HG03571 (cell line): ENCODE measurements around the gene ATP5PO.

Source experiments
- ATAC-seq: cut with Tn5 transposase; IDR thresholded peaks from one replicate; pipeline ENCODE4 v1.9.1; 2021; ENCODE audit not compliant: unreplicated experiment

ATP5PO gene

GRCh38 chr21:33915368-33916199, at the start of gene ATP5PO:
Gene ATP5PO (minus strand): TSS chr21:33915804. CDS start chr21:33915763, 41 bp downstream.
- ATAC-seq, result peak; percentile 98

DNA sequence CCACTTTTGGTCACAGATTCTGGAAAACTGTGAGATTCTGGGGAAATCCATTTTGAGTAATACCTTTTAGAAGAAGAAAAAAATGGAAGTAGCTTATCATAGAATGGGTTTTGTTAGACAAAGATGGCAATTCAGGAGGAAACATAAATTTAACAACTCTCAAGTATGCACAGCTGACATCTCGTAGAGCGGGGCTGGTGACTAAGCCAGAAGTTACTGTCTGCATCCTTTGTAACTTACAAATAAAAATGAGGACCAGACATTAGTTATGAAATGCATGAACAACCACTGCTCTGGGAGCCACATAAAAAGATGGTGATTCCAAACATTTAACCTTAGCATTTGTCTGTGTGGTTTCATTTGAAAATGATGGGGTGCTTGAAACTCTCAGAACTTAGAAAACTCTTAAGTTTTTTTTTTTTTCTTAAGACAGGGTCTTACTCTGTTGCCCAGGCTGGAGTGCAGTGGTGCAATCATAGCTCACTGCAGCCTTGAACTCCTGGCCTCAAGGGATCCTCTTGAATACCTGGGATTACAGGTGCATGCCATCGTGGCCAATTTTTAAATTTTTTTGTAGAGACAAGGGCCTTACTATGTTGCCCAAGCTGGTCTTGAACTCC, 49.2 kb upstream of the ATP5PO start:
- no peak for ATAC-seq

DNA sequence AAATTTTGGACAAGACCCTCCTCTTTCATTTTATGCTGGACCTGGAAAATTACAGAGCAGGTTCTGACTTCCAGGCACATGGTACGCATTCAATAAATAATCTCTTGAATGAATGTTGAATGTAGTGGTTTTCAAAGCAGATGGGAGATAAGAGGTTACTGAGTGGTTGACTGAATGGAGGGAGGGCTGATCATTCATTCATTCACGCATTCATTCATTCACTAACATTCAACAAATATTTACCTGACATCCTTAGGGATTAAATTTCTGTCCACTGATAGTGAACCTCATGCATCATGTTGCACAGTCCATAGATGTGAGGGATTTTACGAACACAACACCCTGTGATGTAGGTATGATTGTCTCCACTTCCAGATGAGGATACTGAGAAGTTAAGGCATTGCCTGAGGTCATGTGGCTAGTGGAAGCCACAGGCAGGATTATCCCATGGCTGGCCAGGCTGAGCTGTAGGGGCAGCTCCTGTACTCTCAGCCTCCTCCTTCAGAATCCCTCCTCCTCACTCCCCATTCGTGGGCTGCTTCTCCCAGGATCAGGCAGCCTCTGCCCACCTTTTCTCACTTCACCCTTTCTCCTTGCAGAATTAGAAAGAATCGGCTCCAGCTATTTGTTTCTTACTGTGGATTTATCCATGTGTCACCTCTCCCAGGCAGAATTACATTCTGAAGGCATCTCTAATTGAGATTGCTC, 48.4 kb upstream of the ATP5PO start:
- ATAC-seq, result no peak

DNA sequence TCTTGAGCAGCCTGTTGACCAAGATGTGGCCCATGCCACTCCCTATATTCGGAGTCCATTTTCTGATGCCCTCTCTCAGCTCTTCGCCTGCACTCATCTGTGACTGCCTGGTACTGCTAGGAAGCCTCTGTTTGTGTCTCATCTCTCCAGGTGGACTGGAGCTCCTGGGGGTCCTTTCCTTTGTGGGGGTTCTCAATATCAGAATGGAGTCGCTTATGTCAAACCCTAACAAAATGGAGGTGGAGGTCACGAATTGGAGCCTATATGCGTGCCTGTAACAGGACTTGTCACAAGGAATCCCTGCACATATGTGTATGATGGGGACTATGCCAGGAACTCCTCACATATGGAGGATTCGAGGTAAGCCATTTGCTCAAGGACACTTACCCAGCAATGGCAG, 46.7 kb upstream of the ATP5PO start:
- ATAC-seq, result no peak

- no peak for ATAC-seq
Observed at GRCh38 chr21:33961061-33961460, 45.5 kb upstream of the ATP5PO start.

DNA sequence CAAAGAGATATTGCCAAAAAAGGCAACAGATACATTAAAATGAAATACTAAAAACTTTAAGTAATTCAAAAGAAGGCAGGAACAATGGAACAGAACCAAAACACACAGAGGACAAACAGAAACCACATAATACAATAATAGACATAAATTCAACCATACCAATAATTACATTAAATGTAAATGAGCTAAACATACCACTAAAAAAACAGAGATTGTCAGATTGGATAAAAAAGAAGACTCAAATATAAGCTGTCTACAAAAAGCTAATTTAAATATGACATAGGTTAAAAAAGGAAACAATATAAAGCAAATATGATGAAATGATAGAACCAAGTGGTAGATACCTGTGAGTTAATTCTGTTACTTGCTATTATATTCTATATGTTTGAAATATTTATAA, 44.1 kb upstream of the ATP5PO start:
- ATAC-seq, result no peak

DNA sequence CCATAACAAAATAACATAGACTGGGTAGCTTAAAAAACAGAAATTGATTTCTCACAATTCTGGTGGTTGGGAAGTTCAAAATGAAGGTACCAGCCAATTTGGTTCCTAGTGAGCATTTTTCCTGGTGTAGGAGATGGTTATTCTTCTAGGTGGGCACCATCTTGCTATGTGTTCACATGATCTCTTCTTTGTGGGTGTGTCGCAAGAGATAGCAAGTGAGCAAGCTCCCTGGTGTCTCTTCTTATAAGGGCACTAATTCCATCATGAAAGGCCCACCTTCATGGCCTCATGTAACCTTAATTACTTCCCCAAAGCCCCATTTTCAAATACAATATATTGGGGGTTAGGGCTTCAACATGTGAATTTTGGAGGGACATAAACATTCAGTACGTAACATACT, 38.8 kb upstream of the ATP5PO start:
- no peak for ATAC-seq

GRCh38 chr21:33951276-33952178, 35.9 kb upstream of the ATP5PO start:
- ATAC-seq, result no peak

DNA sequence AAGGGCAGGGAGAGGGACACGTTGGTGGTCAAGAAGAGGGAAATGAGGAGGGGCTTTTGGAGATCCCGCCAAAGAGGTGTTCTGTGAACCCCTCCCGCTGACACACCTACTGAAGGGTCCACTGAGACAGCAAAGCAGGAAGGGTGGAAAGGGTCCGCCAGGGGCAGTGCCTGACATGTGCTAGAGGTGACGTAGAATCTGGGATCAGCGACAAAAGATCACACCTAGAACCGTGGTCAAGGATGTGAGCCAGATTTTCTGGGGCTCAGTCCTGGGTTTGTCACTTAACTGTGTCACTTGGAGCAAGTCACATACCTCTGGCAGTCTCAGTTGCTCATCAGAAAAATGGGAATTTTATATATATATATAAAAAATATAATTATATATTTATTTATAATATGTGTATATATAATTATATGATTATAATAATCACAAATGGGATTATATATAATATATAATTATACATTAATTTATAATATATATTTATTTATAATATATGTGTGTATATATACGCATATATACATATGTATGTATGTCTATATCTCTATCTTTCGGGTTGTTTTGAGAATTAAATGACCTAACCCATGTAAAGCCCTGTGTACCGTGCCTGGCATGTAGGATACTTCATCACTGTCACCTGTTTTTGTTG, 35.0 kb upstream of the ATP5PO start:
- ATAC-seq, result no peak

- ATAC-seq, result no peak
Observed at GRCh38 chr21:33949516-33950430, 34.2 kb upstream of the ATP5PO start.

DNA sequence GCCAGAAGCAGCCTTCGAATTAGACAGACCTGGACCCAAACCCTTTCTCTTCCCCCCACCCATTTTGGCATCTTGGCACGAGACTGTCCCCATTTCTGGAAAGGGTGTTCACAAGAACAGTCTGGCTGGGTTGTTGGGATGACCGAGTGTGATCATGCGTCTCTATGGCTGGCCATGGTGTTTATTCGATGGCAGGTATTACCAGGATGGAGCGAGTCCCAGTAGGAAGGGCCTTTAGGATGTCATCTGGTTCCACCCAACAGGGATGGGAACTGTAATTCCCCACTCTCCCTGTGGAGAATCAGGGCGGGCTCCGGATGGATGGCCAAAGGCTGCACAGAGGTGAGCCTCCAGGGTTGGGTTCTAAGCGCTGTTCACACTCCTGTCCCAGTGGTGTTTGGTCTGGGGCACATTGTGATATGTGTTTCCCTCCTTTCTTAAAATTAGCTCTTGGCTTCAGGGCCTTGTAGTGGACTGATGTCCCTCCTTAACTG, 33.4 kb upstream of the ATP5PO start:
- no peak for ATAC-seq

GRCh38 chr21:33948096-33948950, 32.7 kb upstream of the ATP5PO start:
- peak; percentile 59 for ATAC-seq

- ATAC-seq, result peak; percentile 44
Observed at GRCh38 chr21:33947451-33948095, 32.0 kb upstream of the ATP5PO start.

- no peak for ATAC-seq
Observed at GRCh38 chr21:33945652-33946270, 30.2 kb upstream of the ATP5PO start.

DNA sequence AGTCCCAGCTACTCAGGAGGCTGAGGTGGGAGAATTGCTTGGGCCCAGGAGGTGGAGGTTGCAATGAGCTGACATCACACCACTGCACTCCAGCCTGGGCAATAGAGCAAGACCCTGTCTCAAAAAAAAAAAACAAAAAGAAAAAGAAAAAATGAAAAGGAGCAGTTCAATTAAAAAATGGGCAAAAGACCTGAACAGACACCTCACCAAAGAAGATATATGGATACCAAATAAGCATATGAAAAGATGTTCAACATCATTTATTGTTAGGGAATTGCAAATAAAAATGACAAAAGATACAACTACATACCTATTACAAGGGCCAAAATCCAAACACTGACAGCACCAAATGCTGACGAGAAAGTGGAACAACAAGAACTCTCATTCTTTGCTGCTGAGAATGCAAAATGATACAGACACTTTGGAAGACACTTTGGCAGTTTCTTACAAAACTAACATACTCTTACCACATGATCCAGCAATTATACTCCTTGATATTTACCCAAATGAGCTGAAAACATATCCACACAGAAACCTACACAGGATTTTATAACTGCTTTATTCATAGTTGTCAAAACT, 28.7 kb upstream of the ATP5PO start:
- ATAC-seq, result no peak

GRCh38 chr21:33943293-33943692, 27.7 kb upstream of the ATP5PO start:
- no peak for ATAC-seq

- ATAC-seq, result no peak
Observed at GRCh38 chr21:33942426-33942825, 26.8 kb upstream of the ATP5PO start.
